ENCODE data around the gene MED13L.

DNA sequence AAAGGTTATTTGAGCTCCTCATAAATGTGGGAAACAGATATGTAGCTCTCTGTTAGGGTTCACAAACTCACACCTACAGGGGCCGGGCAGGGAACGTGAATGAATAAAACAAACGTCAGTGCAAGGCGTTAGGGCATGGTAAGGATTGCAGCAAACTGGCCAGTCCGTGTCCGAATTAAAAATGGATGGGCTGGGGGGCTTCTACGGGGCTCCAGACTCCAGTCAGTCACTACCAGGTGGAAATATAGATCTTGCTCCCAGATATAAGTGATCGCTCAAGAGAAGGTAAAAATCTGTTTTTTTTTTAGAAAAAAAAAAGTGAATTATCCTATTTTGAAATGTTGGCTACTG lies 333.1 kb downstream of the MED13L start:
- TF ChIP-seq ZNF423 (CRISPR knock-in tag; IDR thresholded peaks at IDR 0.05) (no peak), SP1 (CRISPR knock-in tag; conservative IDR thresholded peaks at IDR 0.05) (no peak), CREB1 (CRISPR knock-in tag; IDR thresholded peaks at IDR 0.05) (no peak), ZNF121 (CRISPR knock-in tag; IDR thresholded peaks at IDR 0.05) (no peak), NR2C2 (CRISPR knock-in tag; IDR thresholded peaks at IDR 0.05) (no peak), ESRRA (CRISPR knock-in tag; IDR thresholded peaks at IDR 0.05; ENCODE audit: borderline replicate concordance) (no peak)
- TF ChIP-seq, protein P1, sequence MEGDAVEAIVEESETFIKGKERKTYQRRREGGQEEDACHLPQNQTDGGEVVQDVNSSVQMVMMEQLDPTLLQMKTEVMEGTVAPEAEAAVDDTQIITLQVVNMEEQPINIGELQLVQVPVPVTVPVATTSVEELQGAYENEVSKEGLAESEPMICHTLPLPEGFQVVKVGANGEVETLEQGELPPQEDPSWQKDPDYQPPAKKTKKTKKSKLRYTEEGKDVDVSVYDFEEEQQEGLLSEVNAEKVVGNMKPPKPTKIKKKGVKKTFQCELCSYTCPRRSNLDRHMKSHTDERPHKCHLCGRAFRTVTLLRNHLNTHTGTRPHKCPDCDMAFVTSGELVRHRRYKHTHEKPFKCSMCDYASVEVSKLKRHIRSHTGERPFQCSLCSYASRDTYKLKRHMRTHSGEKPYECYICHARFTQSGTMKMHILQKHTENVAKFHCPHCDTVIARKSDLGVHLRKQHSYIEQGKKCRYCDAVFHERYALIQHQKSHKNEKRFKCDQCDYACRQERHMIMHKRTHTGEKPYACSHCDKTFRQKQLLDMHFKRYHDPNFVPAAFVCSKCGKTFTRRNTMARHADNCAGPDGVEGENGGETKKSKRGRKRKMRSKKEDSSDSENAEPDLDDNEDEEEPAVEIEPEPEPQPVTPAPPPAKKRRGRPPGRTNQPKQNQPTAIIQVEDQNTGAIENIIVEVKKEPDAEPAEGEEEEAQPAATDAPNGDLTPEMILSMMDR (IDR thresholded peaks at IDR 0.05) = no peak
- TF ChIP-seq, protein P2, sequence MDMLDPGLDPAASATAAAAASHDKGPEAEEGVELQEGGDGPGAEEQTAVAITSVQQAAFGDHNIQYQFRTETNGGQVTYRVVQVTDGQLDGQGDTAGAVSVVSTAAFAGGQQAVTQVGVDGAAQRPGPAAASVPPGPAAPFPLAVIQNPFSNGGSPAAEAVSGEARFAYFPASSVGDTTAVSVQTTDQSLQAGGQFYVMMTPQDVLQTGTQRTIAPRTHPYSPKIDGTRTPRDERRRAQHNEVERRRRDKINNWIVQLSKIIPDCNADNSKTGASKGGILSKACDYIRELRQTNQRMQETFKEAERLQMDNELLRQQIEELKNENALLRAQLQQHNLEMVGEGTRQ (CRISPR knock-in tag; IDR thresholded peaks at IDR 0.05) = no peak
- TF ChIP-seq, protein P3, sequence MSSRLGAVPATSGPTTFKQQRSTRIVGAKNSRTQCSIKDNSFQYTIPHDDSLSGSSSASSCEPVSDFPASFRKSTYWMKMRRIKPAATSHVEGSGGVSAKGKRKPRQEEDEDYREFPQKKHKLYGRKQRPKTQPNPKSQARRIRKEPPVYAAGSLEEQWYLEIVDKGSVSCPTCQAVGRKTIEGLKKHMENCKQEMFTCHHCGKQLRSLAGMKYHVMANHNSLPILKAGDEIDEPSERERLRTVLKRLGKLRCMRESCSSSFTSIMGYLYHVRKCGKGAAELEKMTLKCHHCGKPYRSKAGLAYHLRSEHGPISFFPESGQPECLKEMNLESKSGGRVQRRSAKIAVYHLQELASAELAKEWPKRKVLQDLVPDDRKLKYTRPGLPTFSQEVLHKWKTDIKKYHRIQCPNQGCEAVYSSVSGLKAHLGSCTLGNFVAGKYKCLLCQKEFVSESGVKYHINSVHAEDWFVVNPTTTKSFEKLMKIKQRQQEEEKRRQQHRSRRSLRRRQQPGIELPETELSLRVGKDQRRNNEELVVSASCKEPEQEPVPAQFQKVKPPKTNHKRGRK (CRISPR knock-in tag; IDR thresholded peaks at IDR 0.05; ENCODE audit: borderline replicate concordance) = no peak
- TF ChIP-seq, protein P4, sequence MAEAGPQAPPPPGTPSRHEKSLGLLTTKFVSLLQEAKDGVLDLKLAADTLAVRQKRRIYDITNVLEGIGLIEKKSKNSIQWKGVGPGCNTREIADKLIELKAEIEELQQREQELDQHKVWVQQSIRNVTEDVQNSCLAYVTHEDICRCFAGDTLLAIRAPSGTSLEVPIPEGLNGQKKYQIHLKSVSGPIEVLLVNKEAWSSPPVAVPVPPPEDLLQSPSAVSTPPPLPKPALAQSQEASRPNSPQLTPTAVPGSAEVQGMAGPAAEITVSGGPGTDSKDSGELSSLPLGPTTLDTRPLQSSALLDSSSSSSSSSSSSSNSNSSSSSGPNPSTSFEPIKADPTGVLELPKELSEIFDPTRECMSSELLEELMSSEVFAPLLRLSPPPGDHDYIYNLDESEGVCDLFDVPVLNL (CRISPR knock-in tag; IDR thresholded peaks at IDR 0.05; ENCODE audit: borderline replicate concordance, low read depth) = no peak

All from WTC11 (cell line).